Adrenal gland (tissue), 5 donors: ENCODE measurements around the gene SNX8.

Experiments
- POLR2A ChIP-seq, 2 donors: fragments of 450-650 bp; IDR thresholded peaks; one replicate each; pipeline ENCODE4 v1.6.1; 2017; ENCODE audit warnings: antibody characterized with exemption in 2 of 2, mild to moderate bottlenecking in 2 of 2, moderate library complexity in 1 of 2
- TF ChIP-seq, protein P1 (sequence below), 6 experiments: fragments of 450-650 bp in 4 of 6; fragments of 200-600 bp in 2 of 6; sonication (generic) in 1 of 6; IDR thresholded peaks; 1 replicate in 5 of 6; 2 replicates in 1 of 6; pipeline versions ENCODE4 v1.5.1 to v1.8.0; 2016 to 2021; ENCODE audit warnings: antibody characterized with exemption in 6 of 6, mild to moderate bottlenecking in 2 of 6, moderate library complexity in 1 of 6
- donor health status: DM: no; HTN: no; CAD: no.

DNA sequence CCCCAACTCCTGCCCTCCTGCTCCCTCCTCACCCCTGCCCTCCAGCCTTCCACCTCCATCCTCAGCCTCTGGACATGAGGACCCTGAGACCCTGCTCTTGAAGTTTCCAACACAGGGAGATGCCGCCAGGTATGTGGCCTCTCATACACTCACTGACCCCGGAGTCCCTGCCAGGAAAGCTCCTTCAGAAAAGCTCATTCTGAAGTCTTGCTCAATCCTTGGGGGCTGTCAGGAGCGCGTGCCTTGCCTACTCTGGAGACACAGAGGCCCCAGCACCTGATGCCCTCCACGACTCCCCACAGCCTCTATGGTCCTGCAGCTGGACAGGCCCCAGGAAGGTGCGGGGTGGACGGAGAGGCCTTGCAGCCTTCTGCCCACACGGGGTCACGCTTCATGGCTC is 61.2 kb downstream of the SNX8 start:
- TF ChIP-seq, protein P1, sequence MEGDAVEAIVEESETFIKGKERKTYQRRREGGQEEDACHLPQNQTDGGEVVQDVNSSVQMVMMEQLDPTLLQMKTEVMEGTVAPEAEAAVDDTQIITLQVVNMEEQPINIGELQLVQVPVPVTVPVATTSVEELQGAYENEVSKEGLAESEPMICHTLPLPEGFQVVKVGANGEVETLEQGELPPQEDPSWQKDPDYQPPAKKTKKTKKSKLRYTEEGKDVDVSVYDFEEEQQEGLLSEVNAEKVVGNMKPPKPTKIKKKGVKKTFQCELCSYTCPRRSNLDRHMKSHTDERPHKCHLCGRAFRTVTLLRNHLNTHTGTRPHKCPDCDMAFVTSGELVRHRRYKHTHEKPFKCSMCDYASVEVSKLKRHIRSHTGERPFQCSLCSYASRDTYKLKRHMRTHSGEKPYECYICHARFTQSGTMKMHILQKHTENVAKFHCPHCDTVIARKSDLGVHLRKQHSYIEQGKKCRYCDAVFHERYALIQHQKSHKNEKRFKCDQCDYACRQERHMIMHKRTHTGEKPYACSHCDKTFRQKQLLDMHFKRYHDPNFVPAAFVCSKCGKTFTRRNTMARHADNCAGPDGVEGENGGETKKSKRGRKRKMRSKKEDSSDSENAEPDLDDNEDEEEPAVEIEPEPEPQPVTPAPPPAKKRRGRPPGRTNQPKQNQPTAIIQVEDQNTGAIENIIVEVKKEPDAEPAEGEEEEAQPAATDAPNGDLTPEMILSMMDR (IDR thresholded peaks at IDR 0.05) = no peak
- TF ChIP-seq POLR2A (IDR thresholded peaks at IDR 0.05) = no peak
